Stimulated activated CD4-positive, alpha-beta T cell treated with anti-CD3 and anti-CD28 coated beads, Interleukin-4, amount 100 ng/mL, for 24 hours (primary cell): Measurements from ENCODE around the gene PEX5.
"Not testable (repeated sequence)": the region's sequence is repeated elsewhere in the genome, so short reads cannot be mapped to it uniquely, and the experiment has no call there.

Source experiments
- DNase-seq: peaks from one replicate; pipeline ENCODE4 v3.0.0-alpha.2; 2020

PEX5 gene

DNA sequence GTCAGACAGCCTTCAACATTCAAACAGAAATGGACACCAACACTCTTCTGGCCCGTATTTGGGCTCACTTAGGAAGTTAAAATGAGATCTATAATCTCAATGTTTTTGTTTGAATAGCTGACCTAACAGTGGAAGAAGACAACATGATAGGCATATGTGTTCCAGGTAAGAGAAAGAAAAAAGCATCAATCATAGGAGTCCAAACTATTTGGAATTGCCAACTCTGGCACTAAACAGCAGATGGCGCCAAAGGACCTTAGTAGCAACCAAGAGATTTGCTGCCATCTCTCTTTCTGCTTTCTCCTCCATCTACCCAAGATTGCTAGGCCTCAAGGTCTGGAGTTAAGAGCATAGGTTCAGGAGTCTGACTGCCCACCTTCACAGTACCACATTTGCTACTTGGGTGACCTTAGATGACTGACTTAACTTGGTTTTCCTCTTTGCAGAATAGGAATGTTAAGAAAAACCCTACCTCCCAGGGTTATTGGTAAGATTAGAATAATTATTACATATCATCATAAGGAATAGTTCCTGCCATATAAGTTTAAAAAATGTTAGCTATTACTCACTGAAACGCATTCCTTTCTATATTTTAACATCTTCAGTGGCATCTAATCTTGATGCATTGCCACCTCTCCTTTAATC, 30.2 kb downstream of the PEX5 start:
- peak; percentile 79 for DNase-seq

DNA sequence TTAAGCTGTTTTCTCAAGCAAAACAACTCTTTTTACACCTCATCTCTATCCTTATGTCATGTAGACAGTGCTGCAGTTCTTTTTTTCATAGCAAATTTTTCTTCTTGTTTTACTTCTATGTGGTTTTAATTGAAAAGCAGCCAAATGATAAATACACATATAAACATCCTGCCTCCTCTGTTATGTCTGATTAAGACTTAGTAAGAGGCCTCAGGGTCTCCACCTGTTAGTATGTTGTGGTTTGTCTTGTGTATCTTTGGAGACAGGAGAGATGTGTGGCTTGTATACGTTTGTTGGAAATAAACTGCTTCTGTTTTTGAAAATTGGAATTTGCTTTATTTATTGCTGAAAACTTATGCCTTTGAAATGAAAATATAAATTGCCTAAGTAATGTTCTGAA, 32.0 kb downstream of the PEX5 start:
- DNase-seq, result no peak

- no peak for DNase-seq
Observed at GRCh38 chr12:7229741-7230140, 40.3 kb downstream of the PEX5 start.

DNA sequence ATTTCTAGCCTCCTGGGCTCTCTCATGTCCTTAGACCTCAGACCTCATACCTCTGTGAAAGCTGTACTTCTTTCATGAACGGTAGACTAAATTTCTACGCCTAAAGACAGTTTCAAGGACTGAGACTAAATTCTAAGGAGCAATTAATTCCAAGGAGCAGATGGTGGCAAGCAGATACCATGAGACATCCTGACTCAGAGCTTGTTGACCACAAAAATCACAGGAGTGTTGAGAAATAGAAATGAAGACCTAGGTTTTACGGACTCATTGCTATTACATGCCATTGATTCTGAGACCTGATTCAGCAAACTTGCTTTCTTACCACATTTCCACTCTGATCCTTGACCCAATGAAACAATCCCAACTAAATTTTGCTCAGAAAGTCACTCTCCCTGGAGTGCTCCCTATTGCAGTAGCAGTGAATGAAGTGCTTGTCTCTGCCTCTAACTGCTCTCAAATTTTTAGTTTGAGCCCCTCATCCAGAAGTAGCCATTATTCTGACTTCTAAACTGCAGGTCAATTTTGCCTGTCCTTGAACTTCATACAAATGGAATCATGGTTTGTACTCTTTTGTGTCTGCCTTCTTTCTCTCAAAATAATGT, 52.0 kb downstream of the PEX5 start:
- DNase-seq, result no peak

GRCh38 chr12:7242176-7243101, 53.0 kb downstream of the PEX5 start:
- no peak for DNase-seq

DNA sequence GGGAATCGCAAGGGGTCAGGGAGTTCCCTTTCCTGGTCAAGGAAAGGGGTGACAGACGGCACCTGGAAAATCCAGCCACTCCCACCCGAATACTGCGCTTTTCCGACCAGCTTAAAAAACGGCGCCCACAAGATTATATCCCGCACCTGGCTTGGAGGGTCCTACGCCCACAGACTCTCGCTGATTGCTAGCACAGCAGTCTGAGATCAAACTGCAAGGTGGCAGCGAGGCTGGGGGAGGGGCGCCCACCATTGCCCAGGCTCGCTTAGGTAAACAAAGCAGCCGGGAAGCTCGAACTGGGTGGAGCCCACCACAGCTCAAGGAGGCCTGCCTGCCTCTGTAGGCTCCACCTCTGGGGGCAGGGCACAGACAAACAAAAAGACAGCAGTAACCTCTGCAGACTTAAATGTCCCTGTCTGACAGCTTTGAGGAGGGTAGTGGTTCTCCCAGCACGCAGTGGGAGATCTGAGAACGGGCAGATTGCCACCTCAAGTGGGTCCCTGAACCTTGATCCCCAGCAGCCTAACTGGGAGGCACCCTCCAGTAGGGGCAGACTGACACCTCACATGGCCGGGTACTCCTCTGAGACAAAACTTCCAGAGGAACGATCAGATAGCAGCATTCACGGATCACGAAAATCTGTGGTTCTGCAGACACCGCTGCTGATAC, 62.0 kb downstream of the PEX5 start:
- DNase-seq, result not testable (repeated sequence)

- no peak for DNase-seq
Observed at GRCh38 chr12:7259060-7259459, 69.6 kb downstream of the PEX5 start.
